ENCODE measurements around the gene KDF1.
A peak's percentile ranks its signal among the peaks of the same experiment; 100 is the strongest.
"Not testable (repeated sequence)": the region's sequence is repeated elsewhere in the genome, so short reads cannot be mapped to it uniquely, and the experiment has no call there.

KDF1 gene

DNA sequence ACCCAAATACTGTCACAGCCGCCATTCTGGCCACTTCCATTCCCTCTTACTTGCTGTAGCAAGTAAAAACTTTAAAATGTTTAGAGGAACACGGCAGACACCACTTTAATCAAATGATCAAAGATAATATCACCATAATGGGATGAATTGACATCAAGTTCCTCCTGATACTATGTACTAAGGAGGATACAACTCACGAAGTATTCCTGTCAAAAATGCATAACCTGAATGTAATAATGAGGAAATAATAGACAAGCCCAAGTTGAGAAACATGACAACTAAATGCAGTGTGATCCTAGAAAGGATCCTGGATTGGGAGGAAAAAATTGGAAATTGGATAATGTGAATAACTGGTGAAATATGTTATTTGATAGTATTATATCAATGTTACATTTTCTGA is 3.9 kb downstream of the KDF1 start:
- no peak for DNase-seq (ENCODE audit: low read depth, low spot score)

DNA sequence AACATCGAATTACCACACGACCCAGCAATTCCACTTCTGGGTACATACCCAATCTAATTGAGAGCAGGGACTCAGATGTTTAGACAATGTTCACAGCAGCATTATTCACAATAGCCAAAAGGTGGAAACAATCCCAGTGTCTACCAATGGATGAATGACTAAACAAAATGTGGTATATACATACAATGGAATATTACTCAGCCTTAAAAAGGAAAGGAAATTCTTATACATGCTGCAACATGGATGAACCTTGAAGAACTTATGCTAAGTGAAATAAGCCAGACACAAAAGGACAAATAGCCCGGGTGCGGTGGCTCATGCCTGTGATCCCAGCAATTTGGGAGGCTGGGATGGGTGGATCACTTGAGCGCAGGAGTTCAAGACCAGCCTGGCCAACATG is 6.9 kb downstream of the KDF1 start:
- DNase-seq (ENCODE audit: low read depth, low spot score), result no peak

DNA sequence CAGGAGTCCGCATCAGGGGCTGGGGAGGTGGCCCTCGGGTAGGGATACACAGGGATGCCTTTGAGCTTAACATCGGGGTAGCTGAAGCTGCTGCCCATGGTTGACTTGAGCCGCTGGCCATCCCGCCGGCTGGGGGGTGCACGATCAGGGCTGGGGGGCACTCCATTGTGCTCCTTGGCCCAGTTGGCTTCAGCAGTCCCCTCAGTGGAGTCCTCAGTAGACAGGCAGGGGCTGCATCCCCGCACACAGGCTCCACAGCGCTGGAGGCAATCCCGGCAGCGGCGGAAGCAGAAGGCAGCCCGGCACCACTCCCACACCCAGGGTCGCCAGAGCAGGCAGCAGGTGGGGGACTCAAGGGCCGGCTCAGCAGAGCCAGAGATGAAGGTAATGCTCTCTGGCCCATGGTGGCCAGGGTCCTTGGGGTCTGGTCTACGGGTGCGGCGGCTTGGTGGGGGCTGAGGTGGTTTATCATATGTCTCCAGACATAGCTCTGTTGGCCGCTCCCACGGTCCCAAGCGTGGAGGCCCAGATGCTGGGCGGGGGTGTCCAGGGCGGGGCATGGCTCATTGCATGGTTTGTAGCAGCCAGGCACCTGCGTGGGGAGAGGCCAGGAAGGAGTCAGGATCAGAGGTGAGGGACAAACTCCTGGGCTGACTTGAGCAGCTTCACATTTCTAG is 8.3 kb downstream of the KDF1 start:
- no peak for DNase-seq (ENCODE audit: low read depth, low spot score)

DNA sequence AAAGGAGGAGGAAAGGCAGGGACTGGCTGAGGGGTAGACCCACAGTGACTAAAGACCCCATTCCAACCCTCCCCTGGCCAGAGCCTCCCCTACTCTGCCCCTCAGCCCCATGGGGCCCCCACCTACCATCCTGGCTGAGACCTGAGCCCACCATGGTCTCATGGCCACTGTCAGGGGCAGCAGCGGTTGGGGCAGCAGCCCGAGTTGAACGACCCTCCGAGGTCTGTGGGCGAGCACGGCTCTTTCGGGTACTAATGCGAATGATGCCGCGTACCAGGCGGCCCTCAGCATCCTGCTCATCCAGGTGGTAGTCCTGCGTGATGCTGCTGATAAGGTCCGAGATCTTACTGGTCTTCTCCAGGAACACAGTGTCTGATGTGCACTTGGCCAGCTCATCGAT is 9.1 kb downstream of the KDF1 start:
- DNase-seq (ENCODE audit: low read depth, low spot score), result no peak

DNA sequence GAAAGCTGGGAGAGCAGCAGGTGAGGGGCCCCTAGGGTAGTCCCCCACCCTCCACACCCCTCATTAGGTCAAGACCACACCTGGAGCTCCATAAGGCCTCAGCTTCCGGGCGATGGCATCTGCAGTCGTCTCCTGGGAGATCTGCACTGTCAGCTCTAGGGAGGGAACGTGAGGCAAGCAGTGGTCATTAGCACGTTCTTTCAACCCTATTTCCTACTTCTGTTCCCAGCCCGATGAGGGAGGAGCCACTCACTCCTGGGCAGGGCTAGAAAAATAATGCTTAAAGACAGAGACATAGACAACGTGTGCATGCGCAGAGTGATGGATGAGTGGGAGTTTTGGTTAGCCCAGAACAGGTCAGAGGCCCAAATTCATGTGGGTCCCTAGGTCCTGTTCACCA is 9.7 kb downstream of the KDF1 start:
- no peak for DNase-seq (ENCODE audit: low read depth, low spot score)

GRCh38 chr1:26949926-26950319 is 10.3 kb downstream of the KDF1 start:
- DNase-seq (ENCODE audit: low read depth, low spot score), result no peak

- DNase-seq (ENCODE audit: low read depth, low spot score), result no peak
Observed at GRCh38 chr1:26949266-26949925, 10.9 kb downstream of the KDF1 start.

DNA sequence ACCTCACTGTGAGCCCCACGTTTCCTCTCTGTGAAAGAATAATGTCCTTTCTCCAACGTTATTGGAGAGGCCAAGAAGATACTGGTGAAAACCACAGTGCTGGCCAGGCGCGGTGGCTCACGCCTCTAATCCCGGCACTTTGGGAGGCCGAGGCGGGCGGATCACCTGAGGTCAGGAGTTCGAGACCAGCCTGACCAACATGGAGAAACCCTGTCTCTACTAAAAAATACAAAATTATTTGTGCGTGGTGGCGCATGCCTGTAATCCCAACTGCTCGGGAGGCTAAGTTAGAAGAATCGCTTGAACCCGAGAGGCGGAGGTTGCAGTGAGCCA is 11.6 kb downstream of the KDF1 start:
- not testable (repeated sequence) for DNase-seq (ENCODE audit: low read depth, low spot score)

DNA sequence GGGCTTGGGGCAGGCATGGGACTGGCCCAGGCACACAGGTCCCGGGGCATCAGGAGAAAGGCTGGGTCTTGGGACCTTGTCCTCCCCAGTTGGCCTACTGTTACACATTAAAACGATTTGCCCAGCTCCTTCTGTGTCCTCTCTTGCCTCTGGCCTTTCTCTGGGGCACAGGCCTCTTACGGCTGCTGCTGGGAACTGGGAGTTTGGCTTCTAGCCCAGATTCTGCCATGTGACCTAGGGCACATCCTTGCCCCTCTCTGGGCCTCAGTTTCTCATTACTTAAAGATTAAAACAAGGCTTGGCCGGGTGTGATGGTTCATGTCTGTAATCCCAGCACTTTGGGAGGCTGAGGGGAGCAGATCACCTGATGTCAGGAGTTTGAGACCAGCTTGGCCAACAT is 14.0 kb downstream of the KDF1 start:
- DNase-seq (ENCODE audit: low read depth, low spot score), result no peak

DNA sequence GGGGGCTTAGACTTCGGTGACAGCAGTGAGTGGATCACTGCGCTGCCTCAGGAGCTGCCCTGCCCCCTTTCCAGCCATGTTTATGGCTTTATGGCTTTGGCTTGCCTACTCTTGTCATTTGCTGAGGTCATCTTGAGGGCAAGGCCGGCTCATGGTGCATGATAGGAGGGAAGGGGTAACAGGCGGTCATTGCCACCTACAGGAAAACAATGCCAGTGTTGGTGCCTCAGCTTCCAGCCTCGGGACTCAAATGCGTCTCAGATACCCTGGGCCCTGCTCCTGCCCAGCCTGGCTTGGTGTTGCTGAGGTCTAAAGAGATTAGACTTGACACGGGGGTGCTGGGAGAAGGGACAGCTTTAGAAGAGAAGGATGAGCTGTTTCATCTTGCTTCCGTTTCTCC is 14.5 kb downstream of the KDF1 start:
- no peak for DNase-seq (ENCODE audit: low read depth, low spot score)

DNA sequence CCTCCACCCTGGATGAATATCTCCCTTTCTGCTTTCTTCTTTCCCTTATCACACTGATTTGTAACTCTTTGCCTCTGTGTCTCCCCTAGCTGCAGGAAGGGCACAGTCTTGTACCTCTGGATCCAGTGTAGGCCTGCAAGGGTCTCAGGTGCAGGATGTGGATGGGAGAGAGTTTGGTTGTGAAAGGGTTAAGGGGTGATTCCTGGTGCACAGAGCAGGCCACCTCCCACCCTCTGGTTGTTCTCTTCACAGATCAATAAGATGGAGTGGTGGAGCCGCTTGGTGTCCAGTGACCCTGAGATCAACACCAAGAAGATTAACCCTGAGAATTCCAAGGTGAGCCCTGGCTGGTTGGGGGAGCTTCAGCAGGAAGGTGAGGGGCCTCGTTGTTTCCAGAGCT is 15.1 kb downstream of the KDF1 start:
- no peak for DNase-seq (ENCODE audit: low read depth, low spot score)

DNA sequence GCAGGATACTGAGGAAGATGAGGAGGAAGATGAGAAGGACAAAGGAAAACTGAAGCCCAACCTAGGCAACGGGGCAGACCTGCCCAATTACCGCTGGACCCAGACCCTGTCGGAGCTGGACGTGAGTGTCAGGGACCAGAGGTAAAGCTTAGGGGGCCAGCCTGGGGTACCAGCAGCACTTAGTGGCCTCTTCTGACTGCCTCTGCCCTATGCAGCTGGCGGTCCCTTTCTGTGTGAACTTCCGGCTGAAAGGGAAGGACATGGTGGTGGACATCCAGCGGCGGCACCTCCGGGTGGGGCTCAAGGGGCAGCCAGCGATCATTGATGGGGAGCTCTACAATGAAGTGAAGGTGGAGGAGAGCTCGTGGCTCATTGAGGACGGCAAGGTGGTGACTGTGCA is 17.6 kb downstream of the KDF1 start:
- no peak for DNase-seq (ENCODE audit: low read depth, low spot score)

GRCh38 chr1:26941311-26941710 is 19.0 kb downstream of the KDF1 start:
- DNase-seq (ENCODE audit: low read depth, low spot score), result no peak

- DNase-seq (ENCODE audit: low read depth, low spot score), result no peak
Observed at GRCh38 chr1:26938659-26939025, 21.6 kb downstream of the KDF1 start.

- DNase-seq (ENCODE audit: low read depth, low spot score), result no peak
Observed at GRCh38 chr1:26938004-26938658, 22.1 kb downstream of the KDF1 start.

DNA sequence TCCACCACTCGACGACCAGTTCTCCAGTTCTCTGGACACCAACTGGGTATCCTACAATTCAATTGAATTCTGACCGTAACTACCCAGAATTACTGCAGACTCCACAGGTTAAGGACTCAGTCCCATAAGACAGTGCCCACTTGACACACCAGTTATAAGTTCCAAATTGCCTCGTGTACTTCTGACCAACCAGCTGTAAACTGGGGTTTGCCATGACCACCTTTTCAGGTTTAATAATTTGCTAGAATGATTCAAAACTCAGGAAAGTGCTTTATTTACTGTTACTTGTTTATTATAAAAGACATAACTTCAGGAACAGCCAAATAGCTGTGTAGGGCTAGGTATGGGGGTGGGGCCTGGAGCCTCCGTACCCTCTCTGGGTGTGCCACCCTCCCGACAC is 23.4 kb downstream of the KDF1 start:
- DNase-seq (ENCODE audit: low read depth, low spot score), result no peak

DNA sequence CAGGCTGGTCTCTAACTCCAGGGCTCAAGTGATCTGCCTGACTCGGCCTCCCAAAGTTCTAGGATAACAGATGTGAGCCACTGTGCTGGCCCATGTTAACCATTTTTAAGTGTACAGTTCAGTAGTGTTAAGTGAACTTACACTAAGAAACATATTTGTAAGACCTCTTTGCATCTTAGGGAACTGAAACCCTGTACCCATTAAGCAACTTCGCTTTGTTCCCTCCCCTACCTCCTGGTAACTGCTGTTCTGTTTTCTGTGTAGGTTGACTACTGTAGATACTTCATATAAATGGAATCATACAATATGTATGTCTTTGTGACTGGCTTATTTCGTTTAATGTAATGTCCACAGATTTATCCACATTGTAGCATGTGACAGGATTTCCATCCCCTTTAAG is 27.7 kb downstream of the KDF1 start:
- DNase-seq (ENCODE audit: low read depth, low spot score), result no peak

- no peak for DNase-seq (ENCODE audit: low read depth, low spot score)
Observed at GRCh38 chr1:26923711-26924110, 36.6 kb downstream of the KDF1 start.

DNA sequence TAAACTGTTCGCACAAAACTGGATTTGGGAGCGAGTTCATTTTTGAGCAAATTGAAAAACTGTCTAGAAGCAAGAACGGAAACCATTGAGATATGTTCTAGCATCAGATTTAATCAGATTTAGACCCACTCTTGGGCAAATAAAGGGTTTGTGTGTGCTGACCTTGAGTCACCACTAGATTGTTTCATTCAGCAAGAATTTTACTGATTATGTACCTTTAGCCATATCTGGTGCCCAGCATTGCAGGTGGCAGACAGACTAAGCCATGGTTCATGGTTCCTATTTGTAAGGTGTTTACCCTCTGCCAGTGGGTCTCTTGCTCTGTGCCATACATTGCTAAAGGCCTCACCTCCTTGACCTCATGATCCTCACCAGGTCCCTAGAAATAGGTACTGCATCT is 37.4 kb downstream of the KDF1 start:
- no peak for DNase-seq (ENCODE audit: low read depth, low spot score)

- no peak for DNase-seq (ENCODE audit: low read depth, low spot score)
Observed at GRCh38 chr1:26922431-26922729, 37.9 kb downstream of the KDF1 start.

DNA sequence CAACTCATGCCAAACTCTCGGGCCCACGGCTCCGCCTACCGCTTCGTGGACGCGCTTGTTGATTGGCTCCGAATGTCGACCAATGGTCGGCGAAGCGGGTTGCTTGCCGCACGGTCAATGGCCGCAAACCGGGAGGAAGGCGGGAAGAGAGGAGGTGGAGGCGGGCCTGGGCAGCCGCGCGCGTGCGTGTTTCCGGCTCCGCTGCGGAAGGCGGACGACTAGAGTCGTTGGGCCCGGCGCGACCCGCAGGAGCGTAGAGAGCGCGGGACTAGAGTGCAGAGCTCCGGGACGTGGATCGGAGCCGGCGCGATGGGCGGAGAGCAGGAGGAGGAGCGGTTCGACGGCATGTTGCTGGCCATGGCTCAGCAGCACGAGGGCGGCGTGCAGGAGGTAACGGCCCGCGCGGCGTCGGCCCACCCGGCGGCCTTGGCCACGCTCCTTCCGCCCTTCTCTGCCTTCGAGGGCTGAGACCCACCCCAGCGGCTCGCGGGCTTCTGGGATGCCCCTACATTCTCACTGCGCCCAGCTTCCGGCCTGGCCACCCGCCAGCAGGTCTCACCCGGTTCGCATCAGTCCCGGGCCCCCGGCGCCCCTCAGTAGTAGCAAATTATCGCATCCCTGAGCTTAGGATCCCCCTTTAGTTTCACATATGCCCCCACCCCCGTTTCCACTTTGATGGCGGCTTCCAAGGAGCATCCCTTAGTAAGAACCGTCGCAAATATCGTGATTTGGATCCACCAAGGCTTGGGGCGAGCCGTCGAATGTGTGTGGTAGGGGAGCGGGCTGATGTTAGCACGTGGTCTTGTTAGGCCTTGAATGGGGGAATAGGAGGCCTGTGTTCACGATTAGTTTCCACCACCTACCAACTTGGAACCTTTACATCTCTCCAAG is 38.5 kb downstream of the KDF1 start, which contains the start of gene NUDC:
Gene NUDC (plus strand): TSS at position 204 of the 891 bp plus-strand sequence. CDS start 106 bp downstream, at position 310.
- DNase-seq (ENCODE audit: low read depth, low spot score), result peak; percentile 94

DNA sequence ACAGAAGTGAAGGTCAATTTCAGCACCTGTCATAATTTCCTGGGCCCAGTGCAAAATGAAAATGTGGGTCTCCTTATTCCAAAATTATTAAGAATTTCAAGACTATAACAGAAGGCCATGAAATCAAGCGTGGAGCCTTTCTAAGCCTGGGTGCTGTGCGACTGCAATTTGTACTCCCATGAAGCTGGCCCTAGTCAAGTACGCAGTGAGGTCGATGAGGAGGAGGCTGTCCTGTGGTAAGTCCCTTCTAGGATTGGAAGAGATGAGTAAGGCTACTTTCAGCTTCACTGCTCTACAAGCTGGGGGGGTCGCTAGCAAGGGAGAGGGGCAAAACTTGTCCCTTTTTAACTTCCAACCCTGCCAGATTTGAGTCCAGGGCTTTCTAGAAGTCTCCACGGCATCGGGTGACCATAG is 39.1 kb downstream of the KDF1 start:
- no peak for DNase-seq (ENCODE audit: low read depth, low spot score)

Measured in activated CD4-positive, CD25-positive, alpha-beta regulatory T cell treated with anti-CD3 and anti-CD28 coated beads, Interleukin-2, amount 50 U/mL, for 16 hours (primary cell).